C4-2B (cell line): ENCODE results near the gene NFKB2.

Source experiments
- H3K27ac ChIP-seq: fragments of 450-650 bp; 2 replicates; pipeline ENCODE4 v1.5.1; 2017
- CTCF ChIP-seq: fragments of 450-650 bp; conservative IDR thresholded peaks from 2 replicates; pipeline ENCODE4 v1.5.1; 2017; ENCODE audit warnings: mild to moderate bottlenecking
- ZFX ChIP-seq: fragments of 450-650 bp; IDR thresholded peaks from 2 replicates; pipeline ENCODE4 v1.6.1; 2017

NFKB2 gene

DNA sequence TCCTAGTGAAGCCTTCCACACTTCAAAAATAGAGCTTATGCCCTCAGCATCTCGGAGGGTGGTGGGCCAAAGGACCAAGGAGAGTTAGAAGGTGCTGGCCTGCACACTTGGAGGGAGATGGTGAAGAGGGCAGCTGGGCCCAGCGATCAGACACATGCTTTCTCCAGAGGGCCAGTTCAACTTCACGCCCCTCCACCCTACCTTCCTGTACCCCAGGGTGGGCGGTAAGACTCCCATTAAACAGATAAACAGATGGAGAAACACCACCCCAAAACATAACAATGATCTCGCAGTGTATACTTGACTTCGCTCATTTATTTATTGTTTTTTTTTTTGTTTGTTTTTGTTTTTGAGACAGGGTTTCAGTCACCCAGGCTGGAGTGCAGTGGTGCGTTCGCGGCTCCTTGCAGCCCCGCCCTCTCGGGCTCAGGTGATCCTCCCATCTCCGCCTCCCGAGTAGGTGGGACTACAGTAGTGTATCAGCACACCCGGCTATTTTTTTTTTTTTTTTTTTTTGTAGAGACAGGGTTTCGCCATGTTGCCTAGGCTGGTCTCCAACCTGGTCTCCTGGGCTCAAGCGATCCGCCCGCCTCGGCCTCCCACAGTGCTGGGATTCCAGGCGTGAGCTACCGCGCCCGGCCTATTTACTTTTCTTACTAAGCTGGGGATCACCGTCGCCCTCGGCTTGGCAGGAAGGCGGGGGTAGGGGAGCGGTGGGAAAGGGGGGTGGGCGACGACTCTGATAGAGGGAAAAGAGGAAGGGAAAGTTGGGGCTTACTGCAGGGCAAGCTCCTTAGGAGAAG lies 54.0 kb downstream of the NFKB2 start:
- TF ChIP-seq ZFX (no peak), CTCF (no peak)
- H3K27ac ChIP-seq: peak overlapping the region; percentile 99

DNA sequence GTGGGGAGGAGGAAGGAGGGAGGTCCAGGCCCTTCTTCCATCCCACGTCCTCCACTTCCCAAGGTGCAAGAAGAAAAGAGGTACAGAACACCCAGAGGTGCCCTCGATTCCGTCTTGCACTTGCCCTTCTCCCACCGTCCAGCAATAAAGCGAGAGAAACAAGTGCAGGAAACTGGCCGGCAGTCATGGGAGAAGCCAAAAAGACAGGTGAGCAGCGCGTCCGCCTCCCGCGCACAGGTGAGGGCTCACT lies 54.5 kb downstream of the NFKB2 start:
- peak overlapping the region; percentile 99 for H3K27ac ChIP-seq
- no peak for TF ChIP-seq CTCF
- TF ChIP-seq ZFX: no peak

GRCh38 chr10:102450374-102451104 lies 55.0 kb downstream of the NFKB2 start:
- peak overlapping the region; percentile 99 for H3K27ac ChIP-seq
- TF ChIP-seq ZFX: peak; percentile 97
- TF ChIP-seq CTCF: no peak

- no peak for TF ChIP-seq CTCF
- TF ChIP-seq ZFX: no peak
- peak within 1 kb of the TSS; percentile 99 for H3K27ac ChIP-seq
Observed at GRCh38 chr10:102451105-102451969, 55.8 kb downstream of the NFKB2 start, which contains the start of gene C10orf95. C10orf95 (minus strand) TSS chr10:102451543; CDS start chr10:102451093, 450 bp downstream.
